NCI-H1417 treated with DMSO at 0.1 percent for 48 hours (cell line): ENCODE data around the gene ARHGAP15.

ENCODE experiments used
- DNase-seq: peaks from one replicate; lab custom pipeline; 2025; lab: John Stamatoyannopoulos, UW

ARHGAP15 gene

DNA sequence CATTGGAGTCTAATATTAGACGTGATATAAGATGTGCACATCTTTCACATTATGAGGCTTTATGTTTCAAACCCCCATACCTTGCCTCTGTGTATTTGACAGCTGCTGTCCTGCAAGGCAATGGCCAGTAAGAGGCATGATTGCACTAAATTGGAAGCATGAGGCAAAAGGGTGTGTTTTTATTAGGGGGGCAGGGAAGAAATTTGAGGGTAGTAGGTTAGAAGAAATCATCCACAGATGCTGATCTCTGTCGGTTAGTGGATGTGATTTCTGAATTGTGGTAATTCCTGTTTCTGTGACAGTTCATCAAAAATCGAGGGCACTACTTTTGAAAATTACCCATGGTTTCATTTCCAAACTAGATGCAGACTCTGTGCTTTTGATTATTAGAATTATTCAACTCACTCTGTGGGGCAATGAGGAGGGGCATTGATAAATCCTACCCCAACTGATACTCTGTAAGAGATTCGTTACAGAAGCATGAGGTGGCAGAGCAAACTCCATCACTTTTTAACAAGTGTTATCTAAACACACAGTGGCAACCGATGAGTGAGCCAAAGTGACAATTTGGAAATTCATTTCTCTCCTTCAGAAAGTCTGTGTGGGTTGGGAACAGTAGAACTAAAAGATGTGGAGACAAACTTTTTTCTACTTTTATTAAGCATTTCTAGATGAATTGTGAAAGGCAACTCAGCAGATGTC lies 453.0 kb downstream of the ARHGAP15 start:
- DNase-seq: no peak

DNA sequence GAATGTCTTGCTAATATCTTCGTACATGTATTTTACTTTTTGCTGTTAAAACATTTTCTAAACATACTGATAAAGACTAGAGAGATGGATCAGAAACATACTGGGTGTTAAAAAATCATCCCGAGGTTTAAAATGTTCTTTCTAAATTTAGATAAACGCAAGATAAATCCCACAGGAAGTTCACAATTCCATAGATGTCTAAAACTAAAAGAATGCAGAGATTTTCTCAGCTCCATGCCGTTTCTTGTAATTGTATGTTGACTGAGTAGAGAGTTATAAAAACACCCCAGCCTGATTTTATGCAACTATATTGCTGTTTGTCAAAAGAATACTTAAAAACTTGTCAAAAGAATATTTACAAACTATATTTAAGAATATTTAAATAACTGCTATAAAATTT lies 455.7 kb downstream of the ARHGAP15 start:
- DNase-seq: no peak

DNA sequence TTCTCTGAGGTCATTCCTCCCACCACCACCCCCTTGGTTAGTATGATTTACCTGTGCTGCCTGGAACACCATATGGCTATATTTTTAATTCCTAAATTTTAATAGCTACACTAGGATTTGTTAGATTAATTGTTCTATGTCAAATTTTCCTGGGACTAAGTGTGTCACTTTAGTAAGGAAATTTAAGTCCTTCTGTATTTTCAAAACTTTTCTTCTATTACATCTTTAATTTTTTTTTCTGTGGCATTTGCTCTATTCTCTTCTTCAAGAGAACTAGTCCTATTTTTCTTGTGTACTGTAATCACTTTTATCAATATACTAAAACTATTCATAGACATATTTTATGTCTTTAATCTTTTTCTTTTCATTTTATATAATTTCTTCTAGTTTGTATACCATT lies 456.9 kb downstream of the ARHGAP15 start:
- no peak for DNase-seq

DNA sequence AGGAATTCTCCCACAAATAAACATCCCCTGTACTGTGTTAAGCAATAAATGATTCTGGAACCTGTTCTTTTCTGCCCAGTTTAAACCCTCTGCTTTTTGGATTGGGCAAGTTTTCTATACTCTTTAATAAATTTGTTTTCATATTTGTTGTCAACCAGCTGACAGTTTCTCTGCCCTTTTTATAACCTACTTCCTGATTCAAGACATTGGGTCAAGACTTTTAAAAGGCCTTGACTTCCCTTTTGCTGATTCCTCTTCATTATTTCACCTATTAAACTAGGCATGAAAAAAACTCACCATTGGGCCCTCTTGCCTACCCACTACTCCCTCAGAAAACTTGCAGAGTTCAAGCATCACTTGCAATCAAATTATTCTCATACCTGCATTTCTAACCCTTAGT lies 459.5 kb downstream of the ARHGAP15 start:
- no peak for DNase-seq

DNA sequence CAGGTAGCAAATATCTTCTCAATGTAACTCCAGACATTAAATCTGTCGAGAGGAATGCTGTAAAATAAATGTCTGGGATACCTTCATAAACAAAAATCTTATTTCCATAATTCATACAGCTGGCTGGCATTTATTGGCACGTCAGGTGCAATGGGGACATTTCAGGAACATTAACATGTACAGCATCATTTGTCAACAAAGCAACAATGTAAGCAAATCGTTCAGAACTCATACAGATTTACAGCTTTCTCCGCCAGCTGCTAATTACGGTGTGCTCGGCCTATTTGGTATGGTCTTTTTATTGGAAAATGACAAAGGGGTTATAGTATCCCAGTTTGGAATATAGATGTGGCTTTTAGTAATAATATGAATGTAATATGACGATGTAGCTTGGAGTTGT lies 464.9 kb downstream of the ARHGAP15 start:
- DNase-seq: no peak

DNA sequence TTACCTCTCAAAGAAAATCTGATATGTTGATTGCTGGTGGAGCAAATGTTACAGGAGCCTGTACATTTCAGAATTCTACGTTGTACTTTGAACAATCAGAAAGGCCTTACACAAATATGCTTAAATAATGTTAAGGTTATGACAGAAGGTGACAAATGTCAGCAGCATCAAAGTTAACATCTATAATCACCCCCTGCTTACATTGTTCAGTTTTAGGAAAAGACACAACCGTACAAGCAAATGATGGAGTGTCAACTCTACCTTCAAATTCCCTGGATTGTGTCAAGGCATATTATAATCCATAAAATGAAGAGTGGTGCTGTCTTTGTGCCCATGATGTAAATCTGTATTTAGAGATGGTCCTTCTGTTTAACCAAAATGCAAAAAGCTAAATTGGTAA lies 465.5 kb downstream of the ARHGAP15 start:
- DNase-seq: no peak

DNA sequence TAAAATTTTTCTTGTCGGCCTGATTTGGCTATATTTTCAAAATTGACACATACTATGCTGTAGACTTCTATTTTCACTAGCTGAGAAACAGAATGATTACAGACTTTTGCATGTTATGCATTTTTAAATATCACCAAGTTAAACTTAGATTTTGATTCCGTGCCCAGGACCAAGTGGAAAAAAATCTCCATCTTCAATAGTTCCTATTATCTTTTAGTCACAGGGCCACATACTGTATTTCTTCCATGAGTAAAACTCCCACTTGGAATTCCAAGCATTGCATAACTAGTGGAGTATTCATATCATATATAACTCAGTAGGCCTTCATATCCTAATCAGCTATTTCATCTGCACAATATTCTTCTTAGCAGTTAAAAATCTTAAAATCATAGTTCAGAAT lies 470.9 kb downstream of the ARHGAP15 start:
- no peak for DNase-seq

DNA sequence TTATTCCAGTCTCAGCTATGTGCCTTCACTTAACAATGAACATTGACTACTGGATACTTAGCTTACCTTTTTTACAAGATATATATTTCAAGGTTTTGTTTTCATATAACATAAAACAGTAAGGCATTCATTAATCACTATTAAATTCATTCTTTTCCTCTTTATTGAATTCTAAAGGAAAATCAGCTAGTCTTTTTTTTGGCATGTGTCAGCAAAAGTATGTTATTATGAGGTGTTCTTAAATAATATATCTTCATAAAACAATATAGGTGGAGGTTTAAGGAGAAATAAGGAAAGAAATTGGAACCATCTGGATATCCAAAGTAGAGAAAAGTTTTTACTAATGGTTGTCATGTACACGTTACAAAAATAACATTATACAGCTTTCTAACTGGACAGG lies 472.6 kb downstream of the ARHGAP15 start:
- no peak for DNase-seq

DNA sequence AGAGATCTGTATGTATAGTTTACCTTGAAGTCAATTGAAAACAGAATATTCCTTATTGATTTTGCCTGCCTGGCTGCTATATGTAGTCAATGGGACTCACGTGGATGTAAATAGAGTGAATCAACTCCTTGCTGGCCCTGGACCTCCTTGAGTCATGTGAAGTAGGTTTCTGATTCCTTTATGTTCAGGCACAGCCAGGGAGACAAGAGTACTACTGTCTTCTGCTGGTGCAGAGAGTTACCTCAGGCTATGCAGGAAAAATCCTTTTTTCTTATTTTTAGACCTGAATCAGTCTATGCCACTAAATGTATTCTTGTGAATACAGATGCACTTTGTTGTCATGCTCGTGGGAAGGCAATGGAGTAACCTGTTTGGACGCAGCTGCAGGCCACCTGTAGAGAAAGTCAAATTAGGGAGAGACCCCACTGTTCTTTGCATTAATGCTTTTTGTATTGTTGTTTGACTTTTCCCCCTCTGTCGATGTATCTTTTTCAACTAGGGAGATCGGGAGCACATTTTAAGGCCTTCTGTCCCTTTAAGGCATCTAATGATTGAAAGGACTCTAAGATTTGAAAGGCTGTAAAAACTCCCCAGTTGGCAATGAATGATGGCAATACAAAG lies 473.9 kb downstream of the ARHGAP15 start:
- DNase-seq: no peak

DNA sequence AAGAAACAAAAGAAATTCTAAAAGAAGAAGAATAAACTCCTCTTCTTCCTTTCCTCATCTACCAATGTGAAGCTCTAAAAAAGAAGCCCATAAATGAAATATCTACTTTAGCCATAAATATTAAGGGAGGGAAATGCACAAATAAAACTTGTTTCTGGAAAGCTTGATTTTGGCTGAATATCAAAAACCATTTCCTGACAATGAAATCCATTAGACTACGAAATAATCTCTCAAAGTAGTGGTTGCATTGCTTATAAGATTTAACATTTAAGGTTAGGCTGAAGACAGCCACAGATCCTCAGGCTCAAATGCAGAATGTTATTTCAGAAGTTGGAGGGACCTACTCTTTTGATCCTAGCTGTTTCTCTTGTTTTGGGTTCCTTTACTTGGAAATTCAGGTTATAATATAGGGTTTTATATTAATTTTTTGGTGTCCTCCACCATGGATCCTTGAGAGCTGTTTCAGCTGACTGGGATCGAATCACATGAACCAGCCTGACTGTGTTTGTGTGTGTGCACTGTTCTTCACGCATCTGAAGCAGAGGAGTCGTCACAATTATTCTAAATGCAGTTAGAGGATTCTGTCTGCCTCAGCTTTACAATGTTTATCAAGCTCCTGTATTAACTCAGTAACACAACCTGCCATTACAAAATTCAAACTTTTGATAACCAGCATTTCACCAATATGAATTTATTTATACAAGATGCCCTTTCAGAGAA lies 474.8 kb downstream of the ARHGAP15 start:
- DNase-seq: no peak

DNA sequence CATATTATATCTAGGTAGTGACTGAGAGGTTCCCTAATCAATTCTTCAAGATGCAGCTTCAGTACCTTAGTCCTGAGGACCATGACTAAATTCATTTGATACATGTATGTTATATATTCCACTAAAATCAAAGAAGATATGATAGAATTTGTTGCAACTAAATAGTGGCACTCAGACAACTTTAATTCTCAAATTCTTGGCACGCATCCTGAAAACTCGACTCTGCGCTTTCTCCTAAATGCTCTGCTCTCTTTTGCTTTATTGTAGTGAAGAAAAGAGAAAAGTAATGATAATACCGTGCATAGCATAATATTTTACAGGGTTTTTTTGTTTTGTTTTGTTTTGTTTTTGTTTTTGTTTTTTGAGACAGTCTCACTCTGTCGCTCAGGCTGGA lies 475.3 kb downstream of the ARHGAP15 start:
- DNase-seq: no peak

DNA sequence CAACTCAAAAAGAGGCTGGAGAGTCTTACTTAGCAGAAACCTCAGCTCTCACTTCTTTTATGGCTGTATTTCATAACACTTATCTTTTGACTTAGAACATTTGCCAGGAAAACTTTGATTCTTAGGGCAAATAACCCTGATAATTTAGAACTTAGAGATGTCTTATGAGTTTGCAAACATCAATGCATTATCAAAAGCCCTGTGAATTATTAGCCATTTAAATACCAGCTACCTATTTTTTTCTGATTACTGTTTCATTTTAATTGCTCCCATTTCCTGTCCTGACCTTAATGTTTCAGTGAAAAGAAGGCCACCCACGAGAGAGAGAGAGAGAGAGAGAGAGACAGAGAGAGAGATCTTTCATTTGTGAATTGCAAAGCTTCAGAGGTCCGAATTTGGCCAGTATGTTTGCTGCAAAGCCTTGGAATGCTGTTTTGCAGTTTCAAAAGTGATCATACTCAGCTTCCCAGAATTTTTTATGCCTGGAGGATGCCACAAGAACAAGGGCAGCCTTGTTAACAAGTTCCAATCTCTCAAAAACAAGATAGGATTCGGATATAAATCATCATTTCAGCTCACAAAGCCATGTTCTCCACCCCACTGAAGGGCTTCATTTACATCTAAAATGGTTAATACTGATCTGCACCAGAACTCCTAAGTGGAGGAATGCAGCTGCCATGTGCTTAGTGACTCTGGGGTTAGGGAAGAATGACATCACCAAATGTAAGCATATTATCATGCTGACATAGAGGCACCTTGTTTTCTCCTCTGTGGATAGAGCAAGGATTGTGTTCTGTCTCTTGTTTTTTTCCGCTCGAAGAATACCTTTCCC lies 478.2 kb downstream of the ARHGAP15 start:
- no peak for DNase-seq

DNA sequence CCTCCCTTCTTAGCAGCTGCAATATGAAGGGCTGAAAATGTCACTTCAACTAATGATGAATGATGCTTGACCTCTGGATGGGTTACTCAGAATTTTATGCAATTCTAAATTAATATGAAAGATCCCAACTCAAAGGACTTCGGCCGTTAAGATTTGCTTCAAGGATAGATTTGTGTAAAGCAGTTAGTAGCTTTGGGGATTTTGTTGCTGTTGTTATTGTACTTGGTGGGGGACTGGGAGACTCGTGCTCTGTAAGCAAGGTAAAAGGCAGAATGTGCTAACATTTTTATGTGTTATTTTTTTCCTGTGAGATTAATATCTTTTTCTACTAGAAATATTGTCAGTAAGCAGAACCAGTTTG lies 478.8 kb downstream of the ARHGAP15 start:
- DNase-seq: no peak

DNA sequence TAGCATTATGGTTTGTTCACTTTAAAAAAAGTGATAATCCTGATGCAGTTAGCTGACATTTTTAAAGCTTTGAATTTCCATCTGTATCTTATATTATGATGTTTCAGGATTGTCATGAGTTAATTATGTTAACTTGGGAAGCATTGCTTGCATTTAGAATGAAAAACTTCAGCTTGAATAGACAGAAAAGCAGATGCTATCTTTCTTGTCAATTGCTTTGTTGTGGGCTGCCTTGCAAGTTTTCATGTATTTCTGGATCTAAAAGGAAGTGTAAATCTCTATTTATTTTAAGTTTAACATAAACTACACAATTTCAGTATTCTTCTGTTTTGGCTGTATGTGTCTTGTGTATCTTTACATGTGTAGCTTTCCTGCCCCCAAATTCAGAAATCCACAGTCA lies 479.5 kb downstream of the ARHGAP15 start:
- no peak for DNase-seq

DNA sequence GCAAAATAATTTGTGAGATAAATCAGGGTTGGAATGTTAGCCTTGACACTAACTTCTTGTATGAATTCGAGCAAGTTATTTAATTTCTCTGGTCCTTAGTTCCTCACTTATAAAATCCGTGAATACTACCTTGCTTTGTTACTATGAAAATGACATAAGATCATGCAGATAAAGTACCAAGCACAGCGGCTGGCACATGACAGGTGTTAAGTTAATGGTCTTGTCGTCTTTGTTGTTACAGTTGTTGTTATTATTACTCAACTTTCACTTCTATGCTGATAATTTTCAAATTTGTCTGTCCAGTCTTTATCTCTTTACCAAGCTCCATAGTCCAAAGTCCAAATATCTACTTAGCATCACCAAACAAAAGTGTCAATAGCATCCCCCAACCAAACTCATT lies 482.1 kb downstream of the ARHGAP15 start:
- DNase-seq: no peak

DNA sequence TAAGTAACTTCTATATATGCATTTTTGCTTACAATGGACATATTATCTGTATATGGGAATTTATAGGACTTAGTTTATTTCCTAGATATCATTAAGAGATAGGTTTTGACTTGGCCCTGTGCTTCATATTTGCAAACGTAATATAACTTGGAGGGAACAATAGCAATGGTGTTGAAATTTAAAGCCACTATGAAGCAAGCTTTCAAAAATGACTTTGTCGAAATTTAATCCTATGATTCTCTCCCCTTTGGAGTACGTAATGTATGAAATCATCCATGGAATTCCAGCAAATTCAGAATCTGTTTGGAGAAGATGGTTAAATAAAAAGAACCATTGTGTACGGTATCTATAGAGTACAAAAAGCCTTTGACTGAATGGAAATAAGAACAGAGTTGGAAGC lies 486.3 kb downstream of the ARHGAP15 start:
- no peak for DNase-seq

DNA sequence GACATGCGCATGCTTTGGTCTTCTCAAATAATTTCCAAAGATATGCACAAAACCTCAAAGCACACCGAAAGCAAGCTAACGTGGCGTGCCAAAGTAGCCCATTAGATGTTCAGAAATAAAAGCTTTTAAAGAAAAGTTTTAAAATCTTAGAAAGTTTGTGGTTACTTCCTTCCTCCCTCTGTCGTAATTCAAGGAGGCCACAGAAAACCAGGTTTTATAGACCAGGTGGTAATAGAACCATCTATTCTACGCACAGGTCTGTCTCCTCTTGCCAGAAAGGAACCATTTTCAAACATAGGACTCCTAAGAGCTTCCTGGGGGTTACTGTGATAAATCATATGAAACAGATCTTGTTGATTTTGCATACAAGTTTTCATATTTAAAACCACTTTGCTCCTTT lies 487.2 kb downstream of the ARHGAP15 start:
- DNase-seq: no peak

DNA sequence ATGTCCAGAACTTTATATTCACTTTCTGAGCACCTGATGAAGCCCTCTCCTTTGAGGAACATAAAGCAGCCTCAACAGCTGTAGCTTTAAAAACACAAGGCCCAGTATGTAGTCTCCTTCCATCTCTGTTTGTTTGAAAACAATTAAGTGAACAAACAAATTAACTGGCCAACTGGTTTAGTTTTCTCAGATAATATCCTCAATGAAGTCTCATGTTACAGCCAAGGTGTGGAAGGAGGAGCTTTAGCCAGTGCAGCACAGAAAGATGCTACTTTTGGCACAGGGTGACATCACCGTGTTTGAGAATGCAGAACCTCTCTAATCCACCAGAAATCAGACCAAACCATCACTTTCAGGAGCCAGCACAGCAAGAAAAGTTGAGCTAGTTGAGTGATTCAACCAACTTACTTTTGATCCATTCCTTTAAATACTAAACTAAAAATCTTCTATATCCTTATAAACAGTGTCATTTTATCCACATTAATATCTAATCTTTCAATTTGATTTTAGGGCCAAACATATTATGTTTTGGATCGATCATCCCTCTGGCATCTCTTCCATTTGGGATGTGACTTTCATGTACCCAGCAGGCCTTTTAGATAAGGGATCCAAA lies 488.7 kb downstream of the ARHGAP15 start:
- DNase-seq: no peak

DNA sequence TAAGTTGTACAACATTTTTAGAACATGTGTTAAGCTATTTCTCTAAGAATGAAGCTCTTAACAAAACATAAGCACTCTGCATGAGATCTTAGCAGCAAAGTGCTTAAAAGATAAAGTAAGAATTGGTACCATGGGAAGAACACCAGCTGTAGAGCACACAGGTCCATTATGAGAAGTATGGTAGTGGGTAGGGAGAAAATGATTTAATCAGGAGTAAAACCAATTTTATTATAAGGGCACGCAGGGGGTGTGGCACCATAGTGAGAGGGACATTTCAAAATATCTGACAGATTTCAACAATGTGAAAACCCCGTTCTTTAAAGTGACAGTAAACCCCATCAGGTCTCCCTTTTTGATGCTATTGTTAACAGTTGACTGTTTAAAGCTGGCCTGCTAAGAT lies 492.9 kb downstream of the ARHGAP15 start:
- no peak for DNase-seq

DNA sequence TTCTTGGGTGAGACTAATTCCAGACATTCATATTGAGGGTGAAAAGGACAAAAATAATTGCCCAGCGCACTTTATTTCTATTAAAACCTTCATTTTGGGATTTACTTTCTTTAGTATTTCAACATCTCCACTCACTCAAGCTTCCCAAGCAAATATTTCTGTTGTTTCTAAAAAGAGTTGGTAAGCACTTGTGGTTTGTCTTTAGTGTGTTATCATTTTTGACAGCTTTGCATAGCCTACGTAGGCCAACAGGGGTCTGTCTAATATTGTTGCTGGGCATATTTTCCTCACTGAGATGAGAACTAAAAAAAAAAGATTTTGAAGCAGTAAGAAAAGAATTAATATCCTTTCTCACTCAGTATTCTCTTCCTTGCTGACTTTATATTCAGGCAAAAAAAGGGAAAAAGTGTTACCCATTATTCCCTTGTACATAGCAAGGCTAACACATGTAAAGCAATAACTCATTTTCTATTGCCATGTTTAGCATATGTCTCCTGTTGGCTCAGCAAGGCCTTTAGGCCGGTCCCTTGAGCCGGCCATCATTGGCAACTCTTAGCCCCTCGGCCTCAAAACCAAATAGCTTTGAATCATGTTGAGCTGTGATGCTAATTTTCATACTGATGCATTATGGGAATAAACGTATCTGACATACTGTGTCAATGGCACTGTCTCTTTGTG lies 494.2 kb downstream of the ARHGAP15 start:
- DNase-seq: no peak

DNA sequence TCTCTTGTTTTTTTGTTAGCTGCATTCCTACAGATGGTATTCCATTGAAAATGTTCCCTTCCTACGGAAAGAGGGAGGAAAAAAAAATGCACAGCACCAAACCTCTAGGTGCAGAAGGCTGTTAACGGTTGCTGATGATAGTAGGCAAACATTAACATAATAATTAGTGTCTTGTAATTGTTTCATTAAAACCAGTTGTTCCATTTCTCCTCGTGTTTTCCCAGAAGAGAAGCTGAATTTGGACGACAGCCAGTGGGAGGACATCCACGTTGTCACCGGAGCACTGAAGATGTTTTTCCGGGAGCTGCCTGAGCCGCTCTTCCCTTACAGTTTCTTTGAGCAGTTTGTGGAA lies 494.7 kb downstream of the ARHGAP15 start:
- DNase-seq: no peak

DNA sequence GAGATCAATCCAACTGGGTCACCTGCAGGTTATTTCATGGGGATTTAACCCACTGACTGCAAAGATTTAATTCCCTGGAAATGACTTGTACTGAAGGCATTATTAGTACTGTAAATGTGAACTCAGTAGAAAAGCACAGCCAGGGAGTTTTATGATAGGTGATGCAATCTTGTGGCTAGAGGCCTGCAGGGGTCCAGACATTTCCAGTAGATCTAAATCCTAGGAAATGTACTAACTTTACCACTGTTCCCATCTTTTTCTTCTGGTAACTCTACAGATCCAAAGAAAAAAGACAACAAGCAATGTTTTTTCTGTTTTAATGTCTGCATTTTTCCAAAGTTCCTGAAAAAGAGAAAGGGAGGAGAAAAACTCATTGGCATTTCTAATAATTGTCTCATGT lies 500.1 kb downstream of the ARHGAP15 start:
- DNase-seq: no peak
